ENCODE results near the gene PROS1. TPM values are rescaled to one million over a fixed set of nuclear protein-coding genes. Genes with fewer than 3 reads are reported as not detected.

PROS1 gene
- total and polyA plus RNA-seq, 2 of the 8 experiments (the other 6 are each of a cell fraction or from before 2014, with no cell fraction given) = 0.65 to 2.5 TPM

GRCh38 chr3:94012185-94012584, 38.5 kb upstream of the PROS1 start:
- Histone ChIP-seq H3K23me2 (ENCODE audit: low read depth, low read length) (no peaks in the 10 kb centered on the region), H2AK5ac (ENCODE audit: low read depth, low read length) (no peak overlapping the region), H2BK20ac (ENCODE audit: low read length) (no peak overlapping the region), H3K36me3 (ENCODE audit: control insufficient read depth in 2 of 4, insufficient read depth in 4 of 4, low read length in 3 of 4) (no peaks in the 10 kb centered on the region), H2BK12ac (ENCODE audit: low read depth, low read length) (no peak overlapping the region), H2BK15ac (ENCODE audit: low read length) (no peak overlapping the region), H4K91ac (replicated peaks; ENCODE audit: insufficient read length, low read length) (no peak overlapping the region), H4K8ac (ENCODE audit: extremely low read depth, insufficient read depth, low read length) (no peak overlapping the region), H3K4me1 (replicated peaks in 1 of 4; ENCODE audit: control insufficient read depth in 3 of 4, insufficient read depth in 4 of 4, low read length in 3 of 4) (no peaks in the 10 kb centered on the region), H3K79me1 (ENCODE audit: low read depth, low read length) (no peaks in the 10 kb centered on the region), H3K4me2 (ENCODE audit: insufficient read depth in 1 of 2, low read depth in 2 of 2, low read length in 2 of 2) (no peak overlapping the region), H2BK5ac (ENCODE audit: low read depth, low read length) (no peak overlapping the region), H3K27me3 (replicated peaks in 1 of 4; ENCODE audit: control insufficient read depth in 3 of 4, extremely low read depth in 1 of 4, insufficient read depth in 3 of 4, low read length in 3 of 4) (no peaks in the 10 kb centered on the region), H3K27ac (ENCODE audit: low read depth, low read length) (no peak overlapping the region), H2AFZ (ENCODE audit: low read length) (no peak overlapping the region), H3K4me3 (ENCODE audit: extremely low read depth in 1 of 4, insufficient read depth in 2 of 4, low read depth in 3 of 4, low read length in 4 of 4) (no peak overlapping the region), H2BK120ac (replicated peaks; ENCODE audit: low read depth, low read length) (no peak overlapping the region), H3K56ac (replicated peaks; ENCODE audit: insufficient read length, low read depth, low read length) (no peak overlapping the region), H4K20me1 (replicated peaks in 1 of 2; ENCODE audit: control insufficient read depth in 1 of 2, insufficient read depth in 2 of 2, low read length in 2 of 2) (no peaks in the 10 kb centered on the region), H4K5ac (ENCODE audit: insufficient read length, low read depth, low read length) (no peak overlapping the region), H3K9me3 (ENCODE audit: insufficient read depth in 2 of 2, low read depth in 1 of 2, low read length in 1 of 2) (no peaks in the 10 kb centered on the region), H3K79me2 (ENCODE audit: control insufficient read depth in 1 of 2, insufficient read depth in 2 of 2, low read length in 2 of 2) (no peaks in the 10 kb centered on the region), H3K18ac (ENCODE audit: extremely low read depth, low read length) (no peak overlapping the region), H3K9ac (replicated peaks in 1 of 4; ENCODE audit: extremely low read depth in 1 of 4, low read depth in 3 of 4, low read length in 3 of 4) (no peak overlapping the region), H3K4ac (replicated peaks; ENCODE audit: insufficient read length, low read depth, low read length) (no peak overlapping the region), H3K14ac (ENCODE audit: insufficient read length) (no peak overlapping the region), H3K23ac (ENCODE audit: insufficient read length) (no peak overlapping the region)
- ChIA-PET CTCF (ENCODE audit: partially characterized antibody) (interaction anchor here (1.4 kb wide), 1 partner anchor 25 kb away, joined by 3 read pairs; no protein-coding TSS in a partner anchor), POLR2A (ENCODE audit: partially characterized antibody) (no interaction called here)
- TF ChIP-seq GABPA (IDR thresholded peaks at IDR 0.05; ENCODE audit: borderline replicate concordance, insufficient read depth, low read length) (no peak), SP2 (IDR thresholded peaks at IDR 0.05; ENCODE audit: low read length) (no peak), YY1 (IDR thresholded peaks at IDR 0.05; ENCODE audit: low read depth, low read length) (no peak), MAFK (IDR thresholded peaks at IDR 0.05; ENCODE audit: low read depth, low read length) (no peak), EGR1 (IDR thresholded peaks at IDR 0.05; ENCODE audit: borderline replicate concordance, low read depth, low read length) (no peak), RNF2 (IDR thresholded peaks at IDR 0.05; ENCODE audit: borderline replicate concordance, low read depth, low read length, missing control alignments, poor library complexity, severe bottlenecking) (no peak), CTBP2 (IDR thresholded peaks at IDR 0.05; ENCODE audit: borderline replicate concordance, insufficient read depth, insufficient read length, low read length) (no peak)
- FAIRE-seq (no peak), DNase-seq (ENCODE audit: low read depth in 1 of 2, low spot score in 2 of 2) (no peak)
- 100% methylated on average over 1 of the region's 1 CpG; no CpG with 5 or more reads in 1 of the 2 experiments for WGBS, 2 experiments (ENCODE audit: extremely low coverage in 1 of 2, insufficient coverage in 1 of 2, insufficient read length in 1 of 2, insufficient replicate concordance in 2 of 2, low coverage in 1 of 2, low lambda C conversion rate in 2 of 2, missing lambda C conversion rate in 1 of 2)
